NB4 (cell line): Measurements from ENCODE around the gene AGAP1.

Experiments used
- POLR2A ChIP-seq: IDR thresholded peaks from 2 replicates; pipeline ENCODE4 v1.6.1; 2011; ENCODE audit warnings: mild to moderate bottlenecking; ENCODE audit not compliant: insufficient read length; ENCODE audit errors: extremely low read depth
- TF ChIP-seq, protein P1 (sequence below): IDR thresholded peaks from one replicate; pipeline ENCODE4 v1.5.1; 2012; ENCODE audit warnings: low read depth, low read length
- TF ChIP-seq, protein P2 (sequence below): IDR thresholded peaks from 2 replicates; pipeline ENCODE4 v1.6.1; 2011; ENCODE audit warnings: low read depth, low read length

DNA sequence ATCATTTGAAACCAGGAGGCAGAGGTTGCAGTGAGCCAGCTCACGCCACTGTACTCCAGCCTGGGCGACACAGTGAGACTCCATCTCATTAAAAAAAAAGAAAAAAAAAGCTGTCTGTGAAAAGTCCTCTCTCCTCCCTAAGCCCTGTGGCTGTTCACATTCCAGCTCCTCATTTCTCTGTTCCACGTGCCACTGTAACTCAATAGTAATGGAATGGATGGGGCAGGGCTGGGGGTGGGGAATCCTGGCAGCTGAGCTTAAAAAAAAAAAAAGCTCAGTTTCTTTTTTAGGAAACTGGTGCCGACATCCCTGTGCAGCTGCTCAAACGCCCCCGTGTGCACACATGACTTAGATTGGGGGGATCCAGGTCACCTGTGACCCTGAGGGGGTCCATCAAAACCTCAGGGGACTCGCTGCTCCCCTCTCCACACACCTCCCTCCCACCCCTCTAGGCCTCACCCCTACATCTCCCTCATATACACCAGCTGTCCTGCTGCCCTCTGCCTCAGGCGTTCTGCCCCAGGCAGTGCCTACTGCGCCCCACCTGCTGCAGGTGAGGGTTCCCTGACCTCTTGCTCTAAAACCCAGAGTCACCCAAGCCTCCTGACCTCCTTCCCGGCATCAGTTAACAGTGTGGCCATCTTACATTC, 255.4 kb downstream of the AGAP1 start:
- no peak for TF ChIP-seq POLR2A
- TF ChIP-seq, protein P1, sequence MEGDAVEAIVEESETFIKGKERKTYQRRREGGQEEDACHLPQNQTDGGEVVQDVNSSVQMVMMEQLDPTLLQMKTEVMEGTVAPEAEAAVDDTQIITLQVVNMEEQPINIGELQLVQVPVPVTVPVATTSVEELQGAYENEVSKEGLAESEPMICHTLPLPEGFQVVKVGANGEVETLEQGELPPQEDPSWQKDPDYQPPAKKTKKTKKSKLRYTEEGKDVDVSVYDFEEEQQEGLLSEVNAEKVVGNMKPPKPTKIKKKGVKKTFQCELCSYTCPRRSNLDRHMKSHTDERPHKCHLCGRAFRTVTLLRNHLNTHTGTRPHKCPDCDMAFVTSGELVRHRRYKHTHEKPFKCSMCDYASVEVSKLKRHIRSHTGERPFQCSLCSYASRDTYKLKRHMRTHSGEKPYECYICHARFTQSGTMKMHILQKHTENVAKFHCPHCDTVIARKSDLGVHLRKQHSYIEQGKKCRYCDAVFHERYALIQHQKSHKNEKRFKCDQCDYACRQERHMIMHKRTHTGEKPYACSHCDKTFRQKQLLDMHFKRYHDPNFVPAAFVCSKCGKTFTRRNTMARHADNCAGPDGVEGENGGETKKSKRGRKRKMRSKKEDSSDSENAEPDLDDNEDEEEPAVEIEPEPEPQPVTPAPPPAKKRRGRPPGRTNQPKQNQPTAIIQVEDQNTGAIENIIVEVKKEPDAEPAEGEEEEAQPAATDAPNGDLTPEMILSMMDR = no peak
- TF ChIP-seq, protein P2, sequence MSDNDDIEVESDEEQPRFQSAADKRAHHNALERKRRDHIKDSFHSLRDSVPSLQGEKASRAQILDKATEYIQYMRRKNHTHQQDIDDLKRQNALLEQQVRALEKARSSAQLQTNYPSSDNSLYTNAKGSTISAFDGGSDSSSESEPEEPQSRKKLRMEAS = no peak
